Ramos (cell line): ENCODE results near the gene PNMA1.

Source experiments
- in situ Hi-C: fragments of 300-500 bp; cut with MboI; formaldehyde crosslinking; loops from one replicate; pipeline ENCODE4 v1.14.3; 2022; ENCODE audit warnings: low sequenced_read_pairs; ENCODE audit not compliant: unreplicated experiment

PNMA1 gene

DNA sequence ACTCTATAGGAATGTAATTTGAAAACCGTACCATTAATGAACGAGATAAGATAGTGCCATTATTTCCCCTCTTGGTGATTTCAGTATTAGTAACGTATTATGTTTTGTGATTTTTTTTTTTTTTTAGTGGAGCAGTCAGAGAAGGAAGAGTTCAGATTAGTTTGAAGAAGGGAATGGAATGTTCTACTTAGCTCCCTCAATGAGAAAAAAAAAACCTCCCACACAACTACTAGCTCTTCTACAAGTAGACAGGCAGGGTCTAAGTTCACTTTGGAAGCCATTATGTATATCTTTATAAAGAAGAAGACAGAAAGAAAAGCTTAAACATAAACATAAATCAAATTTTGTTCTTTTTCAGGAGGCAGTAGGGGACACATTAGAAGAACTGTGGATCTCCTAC, 27.3 kb downstream of the PNMA1 start:
- in situ Hi-C loops: no loop called here

GRCh38 chr14:73685328-73685727, 28.9 kb downstream of the PNMA1 start:
- in situ Hi-C loops: no loop called here

DNA sequence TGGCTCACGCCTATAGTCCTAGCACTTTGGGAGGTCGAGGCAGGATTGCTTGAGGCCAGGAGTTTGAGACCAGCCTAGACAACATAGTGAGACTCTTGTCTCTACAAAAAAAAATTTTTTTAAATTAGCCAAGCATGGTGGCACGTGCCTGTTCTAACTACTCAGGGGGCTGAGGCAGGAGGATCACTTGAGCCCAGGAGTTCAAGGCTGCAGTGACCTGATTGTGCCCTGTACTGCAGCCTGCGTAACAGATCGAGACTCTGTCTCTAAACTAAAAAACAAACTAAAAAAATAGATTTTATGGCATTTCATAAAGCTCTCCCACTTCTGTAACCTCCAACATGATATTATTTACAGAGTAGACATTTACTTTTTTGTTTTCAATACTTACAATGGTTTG, 29.6 kb downstream of the PNMA1 start:
- in situ Hi-C loops: no loop called here

DNA sequence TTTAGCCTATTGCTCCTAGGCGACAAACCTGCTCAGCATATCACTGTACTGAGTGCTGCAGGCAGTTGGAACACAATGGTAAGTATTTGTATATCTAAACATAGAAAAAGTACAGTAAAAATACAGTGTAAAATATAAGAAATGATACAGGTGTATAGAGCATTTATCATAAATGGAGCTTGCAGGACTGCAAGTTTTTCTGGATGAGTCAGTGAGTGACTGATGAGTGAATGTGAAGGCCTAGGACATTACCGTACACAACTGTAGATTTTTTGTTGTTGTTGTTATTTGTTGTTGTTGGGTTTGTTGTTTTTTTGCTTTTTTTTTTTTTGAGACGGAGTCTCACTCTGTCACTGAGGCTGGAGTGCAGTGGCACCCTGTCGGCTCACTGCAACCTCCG, 33.4 kb downstream of the PNMA1 start:
- in situ Hi-C loops: no loop called here

DNA sequence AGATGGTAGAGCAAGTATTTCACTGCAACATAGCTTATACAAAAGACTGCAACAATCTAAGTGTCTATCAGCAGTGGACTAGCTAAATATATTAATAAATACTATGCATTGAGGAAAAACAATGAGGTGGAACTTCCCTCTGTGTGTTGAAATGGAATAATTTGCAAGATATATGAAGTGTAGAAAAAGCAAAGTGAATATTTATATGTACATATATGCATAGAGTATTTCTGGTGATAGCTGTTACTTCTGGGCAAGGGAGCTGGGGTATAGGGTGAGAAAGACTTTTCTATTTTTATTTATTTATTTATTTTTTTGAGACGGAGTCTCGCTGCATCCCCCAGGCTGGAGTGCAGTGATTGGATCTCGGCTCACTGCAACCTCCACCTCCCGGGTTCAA, 35.5 kb downstream of the PNMA1 start:
- in situ Hi-C loops: no loop called here

- in situ Hi-C loops: no loop called here
Observed at GRCh38 chr14:73674986-73675385, 39.2 kb downstream of the PNMA1 start.

DNA sequence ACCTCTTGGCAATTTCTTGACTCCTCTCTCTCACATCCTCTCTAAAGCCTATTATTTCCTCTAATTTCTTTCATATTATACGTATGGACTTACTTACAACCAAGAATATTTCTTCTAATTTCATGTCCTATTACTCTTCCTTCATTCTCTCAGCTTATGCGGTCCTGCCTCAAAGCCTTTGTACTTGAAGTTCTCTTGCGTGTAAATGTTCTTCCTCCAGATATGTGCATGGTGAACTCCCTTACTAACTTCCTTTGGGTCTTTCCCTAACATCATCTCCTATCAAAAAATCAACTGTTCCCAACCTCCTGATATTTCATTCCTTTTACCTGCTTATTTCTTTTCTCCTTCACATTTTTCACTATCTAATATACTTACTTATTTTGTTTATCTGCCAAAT, 46.3 kb downstream of the PNMA1 start:
- in situ Hi-C loops: no loop called here

- in situ Hi-C loops: no loop called here
Observed at GRCh38 chr14:73666583-73666982, 47.6 kb downstream of the PNMA1 start.

DNA sequence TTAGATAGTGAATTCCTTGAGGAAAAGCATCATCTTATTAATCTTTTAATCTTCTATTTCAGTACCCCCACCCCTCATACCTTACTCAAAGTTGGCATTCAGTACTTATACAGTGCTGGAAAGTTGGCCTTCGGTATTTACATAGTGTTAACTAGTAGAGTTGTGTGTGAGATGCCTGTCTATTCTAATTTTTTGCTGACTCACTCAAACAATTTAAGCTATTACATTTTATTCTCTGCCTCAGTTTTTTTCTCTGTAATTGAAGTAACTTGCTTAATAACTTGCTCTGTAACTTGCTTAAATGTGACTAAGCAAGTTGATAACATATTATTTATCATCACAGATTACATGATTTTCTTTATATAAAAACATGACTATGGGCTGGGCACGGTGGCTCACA, 49.1 kb downstream of the PNMA1 start:
- in situ Hi-C loops: no loop called here

DNA sequence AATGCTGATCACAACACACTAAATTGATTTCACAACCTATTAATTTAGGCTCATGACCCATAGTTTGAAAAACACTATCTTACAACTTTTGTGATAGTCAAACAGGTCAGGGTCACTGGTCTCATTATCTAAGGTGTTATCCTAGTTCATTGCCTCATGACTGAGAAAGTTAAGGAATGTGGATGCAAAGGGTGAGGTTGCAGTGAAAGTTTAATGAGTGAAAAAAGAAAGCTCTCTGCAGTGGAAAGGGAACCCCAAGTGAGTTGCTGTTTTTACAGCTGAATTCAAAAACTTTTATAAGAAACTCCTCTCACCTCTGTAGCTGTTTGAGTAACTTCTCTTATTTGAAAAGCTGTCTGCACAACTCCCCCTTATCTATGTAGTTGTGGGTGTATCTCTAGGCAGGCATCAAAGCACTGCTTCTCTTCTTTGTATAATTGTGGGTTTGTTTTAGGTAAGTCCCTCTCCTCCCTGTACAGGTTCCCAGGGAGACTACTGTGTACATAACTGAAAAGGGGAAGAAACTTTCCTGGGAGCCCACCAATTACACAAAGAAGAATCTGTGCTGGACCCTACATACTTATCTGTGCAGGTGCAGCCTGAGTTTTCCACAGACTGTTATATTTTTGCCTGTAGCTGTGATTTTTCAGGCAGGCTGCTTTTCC, 50.5 kb downstream of the PNMA1 start:
- in situ Hi-C loops: no loop called here

DNA sequence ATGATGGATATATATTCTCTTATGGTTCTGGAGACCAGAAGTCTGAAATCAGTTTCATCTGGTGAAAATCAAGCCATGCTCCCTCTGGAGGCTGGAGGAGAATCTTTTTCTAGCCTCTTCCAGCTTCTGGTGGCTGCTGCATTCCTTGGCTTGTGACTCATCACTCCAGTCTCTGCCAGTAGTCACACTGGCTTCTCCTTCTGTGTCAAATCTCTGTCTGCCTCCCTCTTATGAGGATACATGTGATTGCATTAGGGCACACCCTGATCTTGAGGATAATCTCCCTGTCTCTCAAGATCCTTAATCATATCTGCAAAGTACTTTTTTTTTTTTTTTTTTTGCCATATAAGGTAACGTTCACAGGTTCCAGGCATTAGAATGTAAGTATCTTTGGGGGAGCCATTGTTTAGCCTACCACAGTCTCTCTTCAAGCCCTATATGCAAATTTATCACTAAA, 51.7 kb downstream of the PNMA1 start:
- in situ Hi-C loops: no loop called here

- in situ Hi-C loops: no loop called here
Observed at GRCh38 chr14:73661872-73662271, 52.3 kb downstream of the PNMA1 start.
